ENCODE data around the gene RPS6KA4.

Gene RPS6KA4

DNA sequence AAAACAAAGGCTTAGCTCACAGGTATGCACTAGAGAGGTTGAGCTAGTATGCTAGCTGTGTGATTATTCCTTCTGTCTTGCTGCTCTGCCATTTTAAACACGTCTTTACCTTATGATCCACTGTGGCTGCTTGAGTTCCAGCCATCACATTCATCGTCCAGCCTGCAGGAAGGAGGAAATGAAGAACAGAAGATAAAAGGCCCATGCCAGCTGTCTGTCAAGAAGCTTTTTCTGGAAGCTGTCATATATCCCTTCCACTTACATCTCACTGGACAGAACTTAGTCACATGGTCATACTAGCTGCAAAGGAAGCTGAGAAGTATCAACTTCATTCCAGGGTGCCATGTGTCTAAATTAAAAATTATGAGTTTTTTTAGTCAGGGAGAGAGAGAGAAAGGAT lies 31.6 kb upstream of the RPS6KA4 start:
- Histone ChIP-seq H3K4me2 (ENCODE audit: low read length, poor library complexity, severe bottlenecking) (no peak overlapping the region), H2BK120ac (ENCODE audit: low read depth, low read length) (no peak overlapping the region), H2AFZ (ENCODE audit: low read depth, low read length) (no peak overlapping the region), H2BK12ac (ENCODE audit: low read length in 2 of 2) (no peak overlapping the region), H3K79me1 (replicated peaks; ENCODE audit: low read length, poor library complexity, severe bottlenecking) (no peaks in the 10 kb centered on the region), H2BK15ac (ENCODE audit: low read depth, poor library complexity, severe bottlenecking) (no peak overlapping the region), H2AK5ac (ENCODE audit: low read length, severe bottlenecking) (no peak overlapping the region), H4K8ac (ENCODE audit: low read length) (no peak overlapping the region), H3K14ac (ENCODE audit: low read length in 2 of 2) (no peak overlapping the region), H3K4me3 (ENCODE audit: insufficient read depth in 1 of 2, low read depth in 1 of 2, low read length in 2 of 2) (no peak overlapping the region), H4K91ac (ENCODE audit: low read length) (no peak overlapping the region), H3K4me1 (ENCODE audit: control insufficient read depth, insufficient read depth, low read depth, low read length) (peaks cover 21% of the 10 kb centered on the region), H3K9me3 (ENCODE audit: control insufficient read depth, low read length) (peaks cover 3% of the 10 kb centered on the region), H3K23ac (ENCODE audit: low read length in 2 of 2) (no peak overlapping the region), H3K27me3 (ENCODE audit: control insufficient read depth in 1 of 2, insufficient read depth in 1 of 2, low read length in 2 of 2) (no peaks in the 10 kb centered on the region), H3K4ac (ENCODE audit: low read depth in 1 of 2, low read length in 2 of 2) (no peak overlapping the region), H3K9ac (ENCODE audit: low read length) (no peak overlapping the region), H2BK5ac (ENCODE audit: low read depth, low read length, poor library complexity, severe bottlenecking) (no peak overlapping the region), H3K18ac (ENCODE audit: low read depth in 1 of 2, low read length in 2 of 2) (no peak overlapping the region), H3K36me3 (ENCODE audit: control insufficient read depth in 1 of 2, insufficient read depth in 2 of 2, low read depth in 1 of 2, low read length in 2 of 2) (peaks cover 13 to 20% of the 10 kb centered on the region in 2 experiments), H3K27ac (ENCODE audit: low read length, poor library complexity, severe bottlenecking) (no peak overlapping the region)
- WGBS, result 89% methylated on average over 2 of the region's 2 CpGs
- no peak for DNase-seq

- no peak overlapping the region for H2AK5ac ChIP-seq (ENCODE audit: low read length, severe bottlenecking)
- 98% methylated on average over 2 of the region's 3 CpGs for WGBS
- H3K27me3 ChIP-seq (ENCODE audit: control insufficient read depth in 1 of 2, insufficient read depth in 1 of 2, low read length in 2 of 2), result no peaks in the 10 kb centered on the region
- H2BK5ac ChIP-seq (ENCODE audit: low read depth, low read length, poor library complexity, severe bottlenecking), result no peak overlapping the region
- H3K9ac ChIP-seq (ENCODE audit: low read length), result no peak overlapping the region
- DNase-seq, result no peak
- H3K4me1 ChIP-seq (ENCODE audit: control insufficient read depth, insufficient read depth, low read depth, low read length), result peaks cover 16% of the 10 kb centered on the region
- H3K4ac ChIP-seq (ENCODE audit: low read depth in 1 of 2, low read length in 2 of 2), result no peak overlapping the region
- no peak overlapping the region for H3K4me3 ChIP-seq (ENCODE audit: insufficient read depth in 1 of 2, low read depth in 1 of 2, low read length in 2 of 2)
- no peak overlapping the region for H2BK120ac ChIP-seq (ENCODE audit: low read depth, low read length)
- peaks cover 6 to 14% of the 10 kb centered on the region in 2 experiments for H3K36me3 ChIP-seq (ENCODE audit: control insufficient read depth in 1 of 2, insufficient read depth in 2 of 2, low read depth in 1 of 2, low read length in 2 of 2)
- no peak overlapping the region for H3K23ac ChIP-seq (ENCODE audit: low read length in 2 of 2)
- H3K9me3 ChIP-seq (ENCODE audit: control insufficient read depth, low read length), result peaks cover 3% of the 10 kb centered on the region
- H3K27ac ChIP-seq (ENCODE audit: low read length, poor library complexity, severe bottlenecking), result no peak overlapping the region
- no peak overlapping the region for H4K91ac ChIP-seq (ENCODE audit: low read length)
- no peak overlapping the region for H3K4me2 ChIP-seq (ENCODE audit: low read length, poor library complexity, severe bottlenecking)
- H2AFZ ChIP-seq (ENCODE audit: low read depth, low read length), result no peak overlapping the region
- no peak overlapping the region for H3K18ac ChIP-seq (ENCODE audit: low read depth in 1 of 2, low read length in 2 of 2)
- no peak overlapping the region for H3K14ac ChIP-seq (ENCODE audit: low read length in 2 of 2)
- H4K8ac ChIP-seq (ENCODE audit: low read length), result no peak overlapping the region
- no peak overlapping the region for H2BK15ac ChIP-seq (ENCODE audit: low read depth, poor library complexity, severe bottlenecking)
- no peak overlapping the region for H2BK12ac ChIP-seq (ENCODE audit: low read length in 2 of 2)
- H3K79me1 ChIP-seq (replicated peaks; ENCODE audit: low read length, poor library complexity, severe bottlenecking), result no peaks in the 10 kb centered on the region
Observed at GRCh38 chr11:64327993-64328392, 31.0 kb upstream of the RPS6KA4 start.

DNA sequence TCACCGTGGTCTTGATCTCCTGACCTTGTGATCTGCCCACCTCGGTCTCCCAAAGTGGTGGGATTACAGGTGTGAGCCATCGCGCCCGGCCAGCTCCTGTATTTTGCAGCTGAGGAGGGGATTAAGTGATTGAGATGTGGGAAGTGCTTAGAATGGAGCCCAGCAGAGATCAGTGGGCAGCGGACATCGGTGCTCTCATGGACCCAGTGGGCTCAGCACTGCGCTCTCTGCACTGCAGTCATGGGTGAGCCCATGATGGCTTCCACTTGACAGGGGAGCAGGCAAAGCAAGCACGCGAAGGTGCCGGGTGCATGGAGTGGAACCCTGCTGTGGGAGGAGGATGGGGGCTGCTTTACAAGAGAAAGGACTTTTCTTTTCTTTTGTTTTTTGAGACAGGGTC lies 28.1 kb upstream of the RPS6KA4 start:
- no peak overlapping the region for H4K8ac ChIP-seq (ENCODE audit: low read length)
- no peak overlapping the region for H3K23ac ChIP-seq (ENCODE audit: low read length in 2 of 2)
- no peak overlapping the region for H3K4me2 ChIP-seq (ENCODE audit: low read length, poor library complexity, severe bottlenecking)
- H3K27ac ChIP-seq (ENCODE audit: low read length, poor library complexity, severe bottlenecking), result no peak overlapping the region
- no peak for DNase-seq
- H2BK15ac ChIP-seq (ENCODE audit: low read depth, poor library complexity, severe bottlenecking), result peak overlapping the region; percentile 4
- H3K4me1 ChIP-seq (ENCODE audit: control insufficient read depth, insufficient read depth, low read depth, low read length), result peaks cover 20% of the 10 kb centered on the region
- H2AK5ac ChIP-seq (ENCODE audit: low read length, severe bottlenecking), result no peak overlapping the region
- H2BK12ac ChIP-seq (ENCODE audit: low read length in 2 of 2), result no peak overlapping the region
- H4K91ac ChIP-seq (ENCODE audit: low read length), result no peak overlapping the region
- H3K4me3 ChIP-seq (ENCODE audit: insufficient read depth in 1 of 2, low read depth in 1 of 2, low read length in 2 of 2), result no peak overlapping the region
- no peaks in the 10 kb centered on the region for H3K36me3 ChIP-seq (ENCODE audit: control insufficient read depth in 1 of 2, insufficient read depth in 2 of 2, low read depth in 1 of 2, low read length in 2 of 2)
- H3K14ac ChIP-seq (ENCODE audit: low read length in 2 of 2), result no peak overlapping the region
- no peak overlapping the region for H2AFZ ChIP-seq (ENCODE audit: low read depth, low read length)
- no peak overlapping the region for H2BK120ac ChIP-seq (ENCODE audit: low read depth, low read length)
- H3K79me1 ChIP-seq (replicated peaks; ENCODE audit: low read length, poor library complexity, severe bottlenecking), result no peaks in the 10 kb centered on the region
- H3K9me3 ChIP-seq (ENCODE audit: control insufficient read depth, low read length), result peaks cover 3% of the 10 kb centered on the region
- WGBS, result 96% methylated on average over 11 of the region's 11 CpGs
- H3K4ac ChIP-seq (ENCODE audit: low read depth in 1 of 2, low read length in 2 of 2), result no peak overlapping the region
- H3K9ac ChIP-seq (ENCODE audit: low read length), result no peak overlapping the region
- no peaks in the 10 kb centered on the region for H3K27me3 ChIP-seq (ENCODE audit: control insufficient read depth in 1 of 2, insufficient read depth in 1 of 2, low read length in 2 of 2)
- H3K18ac ChIP-seq (ENCODE audit: low read depth in 1 of 2, low read length in 2 of 2), result no peak overlapping the region
- H2BK5ac ChIP-seq (ENCODE audit: low read depth, low read length, poor library complexity, severe bottlenecking), result no peak overlapping the region

DNA sequence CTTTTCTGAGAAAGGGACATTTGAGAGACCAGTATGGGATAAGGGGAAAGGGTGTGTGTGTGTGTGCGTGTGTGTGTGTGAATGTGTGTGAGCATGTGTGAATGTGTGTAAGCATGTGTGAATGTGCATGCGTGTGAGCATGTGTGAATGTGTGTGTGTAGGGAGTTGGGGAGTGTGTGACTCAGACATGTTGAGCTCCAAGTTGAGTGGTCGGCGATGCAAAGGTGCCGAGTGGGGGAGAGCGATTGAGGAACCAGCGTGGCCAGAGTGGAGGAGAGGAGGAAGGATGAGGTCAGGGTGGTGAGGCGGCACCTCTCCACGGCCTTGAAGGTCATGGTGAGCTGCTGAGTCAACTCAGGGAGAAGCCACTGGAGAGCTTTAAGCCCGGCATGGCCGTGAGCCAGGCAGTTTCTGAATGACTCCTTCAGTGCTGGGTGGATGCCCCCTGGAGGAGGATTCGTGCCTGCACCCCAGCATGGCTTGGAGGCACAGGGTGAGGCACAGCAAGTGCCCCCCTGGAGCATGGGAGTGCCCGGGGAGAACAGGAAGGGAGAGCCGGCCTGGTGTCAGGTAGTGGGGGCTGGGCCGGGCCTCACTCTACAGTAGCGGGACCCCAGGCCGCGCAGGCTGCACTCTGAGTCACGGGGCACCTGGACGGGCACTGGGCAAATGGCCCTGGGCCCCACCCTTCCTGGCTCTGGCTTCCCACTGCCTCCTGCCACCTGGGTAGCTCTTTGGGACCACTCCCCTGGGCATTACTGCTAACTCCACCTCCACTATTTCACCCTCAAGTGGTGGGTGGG lies 27.2 kb upstream of the RPS6KA4 start:
- Histone ChIP-seq H3K4me1 (ENCODE audit: control insufficient read depth, insufficient read depth, low read depth, low read length) (peaks cover 21% of the 10 kb centered on the region), H3K79me1 (replicated peaks; ENCODE audit: low read length, poor library complexity, severe bottlenecking) (no peaks in the 10 kb centered on the region), H4K8ac (ENCODE audit: low read length) (peak overlapping the region; percentile 30), H3K36me3 (ENCODE audit: control insufficient read depth in 1 of 2, insufficient read depth in 2 of 2, low read depth in 1 of 2, low read length in 2 of 2) (no peaks in the 10 kb centered on the region), H3K9ac (ENCODE audit: low read length) (peak overlapping the region; percentile 32), H2AFZ (ENCODE audit: low read depth, low read length) (peak overlapping the region; percentile 3), H3K4ac (ENCODE audit: low read depth in 1 of 2, low read length in 2 of 2) (no peak overlapping the region), H3K18ac (ENCODE audit: low read depth in 1 of 2, low read length in 2 of 2) (peak overlapping the region; percentile 30 to 52), H3K27me3 (ENCODE audit: control insufficient read depth in 1 of 2, insufficient read depth in 1 of 2, low read length in 2 of 2) (no peaks in the 10 kb centered on the region), H4K91ac (ENCODE audit: low read length) (peak overlapping the region; percentile 71), H3K4me3 (ENCODE audit: insufficient read depth in 1 of 2, low read depth in 1 of 2, low read length in 2 of 2) (peak overlapping the region in 1 of 2 experiments; percentile 36), H2BK12ac (ENCODE audit: low read length in 2 of 2) (peak overlapping the region in 1 of 2 experiments; percentile 57), H2AK5ac (ENCODE audit: low read length, severe bottlenecking) (peak overlapping the region; percentile 50), H2BK5ac (ENCODE audit: low read depth, low read length, poor library complexity, severe bottlenecking) (no peak overlapping the region), H2BK120ac (ENCODE audit: low read depth, low read length) (no peak overlapping the region), H3K27ac (ENCODE audit: low read length, poor library complexity, severe bottlenecking) (no peak overlapping the region), H2BK15ac (ENCODE audit: low read depth, poor library complexity, severe bottlenecking) (no peak overlapping the region), H3K9me3 (ENCODE audit: control insufficient read depth, low read length) (peaks cover 3% of the 10 kb centered on the region), H3K14ac (ENCODE audit: low read length in 2 of 2) (peak overlapping the region in 1 of 2 experiments; percentile 1), H3K4me2 (ENCODE audit: low read length, poor library complexity, severe bottlenecking) (no peak overlapping the region), H3K23ac (ENCODE audit: low read length in 2 of 2) (no peak overlapping the region)
- 47% methylated on average over 16 of the region's 20 CpGs for WGBS
- peak; percentile 90 for DNase-seq

All from mesenchymal stem cell (in vitro differentiated cells and primary cell).